HepG2 (cell line): ENCODE data around the gene MAGI1. TPM values are rescaled to one million over a fixed set of nuclear protein-coding genes. Genes with fewer than 3 reads are reported as not detected.

Experiments
- ATAC-seq: fragments of 200-7000 bp; cut with Tn5 transposase; 3 replicates; pipeline ENCODE4 v1.9.1; 2020; ENCODE audit warnings: mild to moderate bottlenecking, moderate library complexity
- BruUV-seq: library from RNA; stranded (reverse); fragments of 400-500 nt; replicated peaks from 2 replicates; lab custom pipeline; 2021; lab: Mats Ljungman, UMichigan
- CTCF ChIA-PET: fragments of 300-600 bp; formaldehyde crosslinking; extraction: SDS; loops from one replicate; lab custom pipeline; 2021; ENCODE audit warnings: low total read pairs, inconsistent platforms, low intra/inter-chr PET ratio; lab: Yijun Ruan, JAX
- POLR2A ChIA-PET: fragments of 350-600 bp; sonication (Branson Sonifier 250); formaldehyde crosslinking; loops from one replicate; lab custom pipeline; 2020; ENCODE audit warnings: antibody characterized with exemption, inconsistent platforms; lab: Yijun Ruan, JAX
- DNase-seq: peaks from one replicate; pipeline ENCODE4 v3.0.0-alpha.2; 2015; ENCODE audit warnings: low spot score
- FAIRE-seq: peaks from 3 replicates; lab custom pipeline; 2011; peaks lifted over from hg19 to GRCh38; lab: Jason Lieb, UNC
- H2AFZ ChIP-seq: one replicate; pipeline ENCODE4 v1.6.1; 2011; ENCODE audit warnings: low read length, inconsistent platforms
- H3K27ac ChIP-seq: fragments of 300-600 bp; 3 replicates; pipeline ENCODE4 v1.8.0; 2011; ENCODE audit warnings: mixed run types, mild to moderate bottlenecking, mixed read lengths, low read length, inconsistent platforms; ENCODE audit not compliant: insufficient read depth; ENCODE audit errors: extremely low read length
- H3K27me3 ChIP-seq, 2 experiments: fragments of 200-600 bp in 1 of 2; 2 replicates in 1 of 2; 3 replicates in 1 of 2; pipeline versions ENCODE4 v1.6.0 to v1.8.0; 2011; ENCODE audit warnings: low read length in 2 of 2, mild to moderate bottlenecking in 2 of 2, moderate library complexity in 2 of 2, inconsistent platforms in 1 of 2; ENCODE audit not compliant: insufficient read depth in 2 of 2, control insufficient read depth in 1 of 2
- H3K36me3 ChIP-seq, 2 experiments: fragments of 200-600 bp in 1 of 2; replicated peaks in 1 of 2; 2 replicates in 1 of 2; 3 replicates in 1 of 2; pipeline versions ENCODE4 v1.5.1 to v1.8.0; 2011; ENCODE audit warnings: low read length in 2 of 2, inconsistent platforms in 1 of 2; ENCODE audit not compliant: insufficient read depth in 2 of 2, control insufficient read depth in 1 of 2
- H3K4me1 ChIP-seq: 2 replicates; pipeline ENCODE4 v1.5.1; 2012; ENCODE audit warnings: low read length, inconsistent platforms; ENCODE audit not compliant: insufficient read depth
- H3K4me2 ChIP-seq: 2 replicates; pipeline ENCODE4 v1.6.0; 2011; ENCODE audit warnings: low read depth, low read length, inconsistent platforms
- H3K4me3 ChIP-seq, 3 experiments: fragments of 200-600 bp in 1 of 3; sonication (generic), shearing (Covaris generic) in 1 of 3; replicated peaks in 1 of 3; 2 replicates each; pipeline ENCODE4 v1.5.1; 2011 to 2016; ENCODE audit warnings: low read length in 3 of 3, inconsistent platforms in 2 of 3, low read depth in 2 of 3, mild to moderate bottlenecking in 2 of 3, control low read depth in 1 of 3, mixed read lengths in 1 of 3; ENCODE audit not compliant: insufficient read depth in 1 of 3
- H3K79me2 ChIP-seq: one replicate; pipeline ENCODE4 v1.6.1; 2011; ENCODE audit warnings: low read length, inconsistent platforms; ENCODE audit not compliant: insufficient read depth
- H3K9ac ChIP-seq: 2 replicates; pipeline ENCODE4 v1.6.0; 2011; ENCODE audit warnings: mild to moderate bottlenecking, low read depth, low read length, inconsistent platforms; ENCODE audit not compliant: insufficient read depth
- H3K9me3 ChIP-seq: 2 replicates; pipeline ENCODE4 v1.5.1; 2012; ENCODE audit warnings: mild to moderate bottlenecking, low read length
- H4K20me1 ChIP-seq: 2 replicates; pipeline ENCODE4 v1.6.0; 2011; ENCODE audit warnings: inconsistent platforms, mild to moderate bottlenecking, low read length, moderate library complexity; ENCODE audit not compliant: insufficient read depth
- EED ChIP-seq: sonication (generic); formaldehyde crosslinking; IDR thresholded peaks from 2 replicates; pipeline ENCODE4 v1.5.0; 2020; ENCODE audit warnings: mild to moderate bottlenecking, missing genetic modification reagents
- HCFC1 ChIP-seq: fragments of 150-350 bp; IDR thresholded peaks from 2 replicates; pipeline ENCODE4 v1.6.1; 2014; ENCODE audit warnings: low read depth, low read length
- IRF1 ChIP-seq: sonication (generic); formaldehyde crosslinking; IDR thresholded peaks from 2 replicates; pipeline ENCODE4 v1.4.0; 2020; ENCODE audit warnings: low read depth, mild to moderate bottlenecking, missing genetic modification reagents
- MTF1 ChIP-seq: sonication (generic); formaldehyde crosslinking; IDR thresholded peaks from 2 replicates; pipeline ENCODE4 v1.5.0; 2020; ENCODE audit warnings: missing genetic modification reagents
- PRDM10 ChIP-seq: sonication (generic); formaldehyde crosslinking; IDR thresholded peaks from 2 replicates; pipeline ENCODE4 v1.4.0; 2020; ENCODE audit warnings: low read depth, missing genetic modification reagents
- THYN1 ChIP-seq: sonication (generic); formaldehyde crosslinking; IDR thresholded peaks from 2 replicates; pipeline ENCODE4 v1.8.1; 2023; ENCODE audit warnings: low read depth, mild to moderate bottlenecking, moderate library complexity, missing genetic modification reagents, borderline replicate concordance
- ZNF580 ChIP-seq: IDR thresholded peaks from 2 replicates; pipeline ENCODE4 v1.6.1; 2016; ENCODE audit warnings: low read depth, borderline replicate concordance
- ZSCAN9 ChIP-seq: IDR thresholded peaks from 2 replicates; pipeline ENCODE4 v1.6.1; 2016; ENCODE audit warnings: borderline replicate concordance
- WGBS: methylation state at CpG from one replicate; pipeline ENCODE4 v1.1.6; 2017; ENCODE audit warnings: low lambda C conversion rate; 5-methylcytosine and 5-hydroxymethylcytosine counted together
- in situ Hi-C: cut with HindIII; loops from 2 replicates; pipeline ENCODE4 v1.10.0; 2017; ENCODE audit warnings: low pct_unique_long_range_greater_than_20kb; ENCODE audit not compliant: extremely low pct_ligation_motif_present
- intact Hi-C: fragments of 100-400 bp; cut with micrococcal nuclease; formaldehyde crosslinking; loops from one replicate; pipeline ENCODE4 v1.10.0; 2022; ENCODE audit not compliant: unreplicated experiment
- polyA plus RNA-seq, 8 experiments: library from polyadenylated mRNA; depleted of rRNA in 3 of 8; stranded (reverse) in 7 of 8; unstranded in 1 of 8; fragments of >200 nt; fragmentation: Illumina TruSeq in 4 of 8; extraction: Trizol in 4 of 8; gene quantifications; 2 replicates each; pipeline versions ENCODE4 v1.2.1 to v1.2.3, GENCODE V29; 2011 to 2016; ENCODE audit warnings: low read depth in 4 of 8, missing spikeins in 1 of 8, mixed read lengths in 1 of 8; ENCODE audit not compliant: insufficient read depth in 1 of 8
- total RNA-seq, 5 experiments: library from RNA; depleted of rRNA; stranded (reverse); fragments of >200 nt; fragmentation: Illumina TruSeq; extraction: Trizol; gene quantifications; 2 replicates each; pipeline ENCODE4 v1.2.3, GENCODE V29; 2016; ENCODE audit warnings: low read depth in 1 of 5

The MAGI1 gene
- total and polyA plus RNA-seq, 2 of the 13 experiments (the other 11 are each of a cell fraction or from before 2014, with no cell fraction given), result 22.2 to 26.0 TPM

GRCh38 chr3:65524584-65524983, 514.1 kb downstream of the MAGI1 start:
- no peak for ATAC-seq
- H3K36me3 ChIP-seq, result no peaks in the 10 kb centered on the region
- H3K27ac ChIP-seq, result no peak overlapping the region
- BruUV-seq, result no TSS peak
- ChIA-PET POLR2A (no interaction called here), CTCF (no interaction called here)
- no peak overlapping the region for H2AFZ ChIP-seq
- no peak for FAIRE-seq
- no peaks in the 10 kb centered on the region for H3K9me3 ChIP-seq
- peaks cover 7% of the 10 kb centered on the region; the same call in 1 of the 2 replicates for H4K20me1 ChIP-seq
- H3K4me2 ChIP-seq, result no peak overlapping the region
- DNase-seq, result no peak
- TF ChIP-seq ZNF580 (CRISPR knock-in tag) (no peak), EED (CRISPR knock-in tag) (no peak), MTF1 (no peak)
- in situ Hi-C loops (no loop called here), intact Hi-C loops (no loop called here)
- 0 out of 2 replicates have a peak, but pooled peaks cover 5% of the 10 kb centered on the region for H3K4me1 ChIP-seq
- H3K79me2 ChIP-seq, result no peaks in the 10 kb centered on the region
- no peak overlapping the region for H3K4me3 ChIP-seq
- WGBS, result 86% methylated on average over 4 of the region's 4 CpGs
- no peaks in the 10 kb centered on the region for H3K27me3 ChIP-seq
- H3K9ac ChIP-seq, result no peak overlapping the region

GRCh38 chr3:65523878-65524277, 514.8 kb downstream of the MAGI1 start:
- intact Hi-C loops, result no loop called here
- no peaks in the 10 kb centered on the region for H3K36me3 ChIP-seq
- no peak overlapping the region for H2AFZ ChIP-seq
- TF ChIP-seq ZSCAN9 (no peak), PRDM10 (CRISPR knock-in tag) (no peak), HCFC1 (no peak), IRF1 (CRISPR knock-in tag) (no peak), THYN1 (CRISPR knock-in tag) (no peak)
- no TSS peak for BruUV-seq
- H3K27me3 ChIP-seq, result no peaks in the 10 kb centered on the region
- H3K4me2 ChIP-seq, result no peak overlapping the region
- H4K20me1 ChIP-seq, result peaks cover 7% of the 10 kb centered on the region; the same call in 1 of the 2 replicates
- no peak overlapping the region for H3K4me3 ChIP-seq
- H3K9ac ChIP-seq, result no peak overlapping the region
- ChIA-PET POLR2A (no interaction called here), CTCF (no interaction called here)
- no peak overlapping the region for H3K27ac ChIP-seq
- H3K4me1 ChIP-seq, result 0 out of 2 replicates have a peak, but pooled peaks cover 5% of the 10 kb centered on the region
- in situ Hi-C loops, result no loop called here
- H3K9me3 ChIP-seq, result no peaks in the 10 kb centered on the region
- 97% methylated on average over 4 of the region's 4 CpGs for WGBS
- no peak for FAIRE-seq
- DNase-seq, result no peak
- no peak for ATAC-seq
- no peaks in the 10 kb centered on the region for H3K79me2 ChIP-seq
